GM12891 (cell line): Measurements from ENCODE around the gene GM2A.

ENCODE experiments used
- PAX5 ChIP-seq: IDR thresholded peaks from 2 replicates; pipeline ENCODE4 v1.6.1; 2011; ENCODE audit warnings: low read length, moderate library complexity, mild to moderate bottlenecking; ENCODE audit not compliant: insufficient read depth, severe bottlenecking
- POLR2A ChIP-seq: IDR thresholded peaks from 2 replicates; pipeline ENCODE4 v1.6.1; 2011; ENCODE audit warnings: low read depth, low read length, control low read depth
- POLR2AphosphoS5 ChIP-seq: IDR thresholded peaks from 2 replicates; pipeline ENCODE4 v1.6.1; 2011; ENCODE audit warnings: low read depth, low read length, control low read depth
- TAF1 ChIP-seq: IDR thresholded peaks from 2 replicates; pipeline ENCODE4 v1.6.1; 2011; ENCODE audit warnings: low read depth, low read length, control low read depth

DNA sequence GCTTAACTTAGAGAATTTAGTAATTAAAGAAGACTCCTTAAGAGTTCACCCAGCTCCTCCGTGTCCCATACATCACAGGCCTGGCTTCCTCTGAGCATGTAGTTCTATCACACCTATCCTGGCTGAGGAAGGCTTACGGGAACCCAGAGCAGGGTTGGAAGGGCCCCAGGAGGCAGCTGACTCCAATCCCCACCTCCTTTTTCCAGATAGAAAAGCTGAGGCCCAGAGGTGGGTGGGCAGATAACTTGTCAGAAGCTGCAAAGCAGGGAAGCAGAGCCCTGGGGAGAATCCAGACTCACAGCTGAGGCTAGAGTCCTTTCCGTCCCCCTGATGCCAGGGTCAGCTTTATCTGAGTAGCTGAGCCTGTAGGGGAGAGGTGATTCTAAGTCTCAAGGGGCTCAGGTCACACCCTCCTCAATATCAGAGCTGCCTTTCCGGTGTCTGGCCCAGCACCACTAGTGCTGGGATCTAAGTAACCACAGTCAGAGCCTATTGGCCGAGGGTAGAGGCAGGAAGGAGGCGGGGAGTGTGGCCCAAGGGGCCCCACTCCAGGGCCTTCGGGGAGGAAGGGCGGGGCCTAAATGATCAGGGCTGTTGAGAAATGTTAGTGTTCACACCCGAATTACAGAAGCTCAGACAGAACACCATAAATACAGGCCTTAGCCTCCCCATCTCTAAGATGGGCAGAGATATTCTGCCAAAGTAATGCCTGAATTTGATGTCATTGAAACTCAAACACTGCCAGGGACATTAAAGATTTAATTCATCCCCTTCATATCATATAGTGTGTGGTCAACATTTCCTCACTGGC is 39.0 kb upstream of the GM2A start:
- TF ChIP-seq TAF1, result peak; percentile 90
- peak; percentile 94 for TF ChIP-seq POLR2AphosphoS5
- TF ChIP-seq POLR2A, result peak; percentile 95
- TF ChIP-seq PAX5, result no peak
